DMS53 treated with DMSO at 0.1 percent for 48 hours (cell line): ENCODE results near the gene PDE10A.
"Not testable (repeated sequence)": the region's sequence is repeated elsewhere in the genome, so short reads cannot be mapped to it uniquely, and the experiment has no call there.

Experiments used
- DNase-seq: peaks from one replicate; lab custom pipeline; 2025; ENCODE audit not compliant: unreplicated experiment; lab: John Stamatoyannopoulos, UW

Gene PDE10A

GRCh38 chr6:165628955-165629354 lies 34.1 kb downstream of the PDE10A start:
- DNase-seq: no peak

GRCh38 chr6:165627366-165627765 lies 35.7 kb downstream of the PDE10A start:
- no peak for DNase-seq

- DNase-seq: no peak
Observed at GRCh38 chr6:165626711-165627110, 36.3 kb downstream of the PDE10A start.

GRCh38 chr6:165624871-165625639 lies 38.0 kb downstream of the PDE10A start:
- DNase-seq: no peak

- DNase-seq: no peak
Observed at GRCh38 chr6:165621940-165622339, 41.1 kb downstream of the PDE10A start.

GRCh38 chr6:165618891-165619290 lies 44.1 kb downstream of the PDE10A start:
- DNase-seq: not testable (repeated sequence)

- DNase-seq: no peak
Observed at GRCh38 chr6:165618241-165618640, 44.8 kb downstream of the PDE10A start.

- no peak for DNase-seq
Observed at GRCh38 chr6:165617528-165617927, 45.5 kb downstream of the PDE10A start.

GRCh38 chr6:165616116-165616515 lies 46.9 kb downstream of the PDE10A start:
- no peak for DNase-seq

GRCh38 chr6:165615636-165616035 lies 47.4 kb downstream of the PDE10A start:
- DNase-seq: no peak

GRCh38 chr6:165611294-165611693 lies 51.7 kb downstream of the PDE10A start:
- no peak for DNase-seq

GRCh38 chr6:165608577-165608976 lies 54.5 kb downstream of the PDE10A start:
- DNase-seq: not testable (repeated sequence)

GRCh38 chr6:165606740-165607008 lies 56.4 kb downstream of the PDE10A start:
- DNase-seq: no peak

- no peak for DNase-seq
Observed at GRCh38 chr6:165605901-165606739, 56.9 kb downstream of the PDE10A start.

- no peak for DNase-seq
Observed at GRCh38 chr6:165605182-165605875, 57.7 kb downstream of the PDE10A start.

GRCh38 chr6:165602291-165602690 lies 60.8 kb downstream of the PDE10A start:
- no peak for DNase-seq

GRCh38 chr6:165600606-165601005 lies 62.4 kb downstream of the PDE10A start:
- no peak for DNase-seq

GRCh38 chr6:165599596-165600487 lies 63.2 kb downstream of the PDE10A start:
- DNase-seq: no peak

- DNase-seq: no peak
Observed at GRCh38 chr6:165599121-165599520, 63.9 kb downstream of the PDE10A start.

GRCh38 chr6:165597821-165598220 lies 65.2 kb downstream of the PDE10A start:
- no peak for DNase-seq
